Osteocyte (in vitro differentiated cells): Measurements from ENCODE around the gene ITPKB. TPM values are rescaled to one million over a fixed set of nuclear protein-coding genes. Genes with fewer than 3 reads are reported as not detected.

Source experiments
- DNase-seq: peaks from one replicate; pipeline ENCODE4 v3.0.0; 2021; ENCODE audit warnings: mixed read lengths; ENCODE audit not compliant: unreplicated experiment; ENCODE audit errors: extremely low spot score
- H3K27ac Mint-ChIP-seq: one replicate; pipeline ENCODE4 v1.8.0; 2021; ENCODE audit warnings: mild to moderate bottlenecking, mixed read lengths; ENCODE audit not compliant: unreplicated experiment
- H3K27me3 Mint-ChIP-seq: one replicate; pipeline ENCODE4 v1.8.0; 2021; ENCODE audit warnings: mixed read lengths; ENCODE audit not compliant: unreplicated experiment
- H3K36me3 Mint-ChIP-seq: one replicate; pipeline ENCODE4 v1.8.0; 2021; ENCODE audit warnings: mixed read lengths; ENCODE audit not compliant: unreplicated experiment
- H3K4me1 Mint-ChIP-seq: one replicate; pipeline ENCODE4 v1.8.0; 2021; ENCODE audit warnings: mixed read lengths; ENCODE audit not compliant: unreplicated experiment
- H3K4me3 Mint-ChIP-seq: one replicate; pipeline ENCODE4 v1.8.0; 2021; ENCODE audit warnings: mild to moderate bottlenecking, moderate library complexity, mixed read lengths; ENCODE audit not compliant: unreplicated experiment
- H3K9me3 Mint-ChIP-seq: one replicate; pipeline ENCODE4 v1.8.0; 2021; ENCODE audit warnings: mixed read lengths; ENCODE audit not compliant: unreplicated experiment
- total RNA-seq: library from RNA; stranded (reverse); gene quantifications from 2 replicates; pipeline ENCODE4 v1.2.1, GENCODE V29; 2021
- TF ChIP-seq, protein P1 (sequence below): fragments of 200-600 bp; sonication (generic); IDR thresholded peaks from 2 replicates; pipeline ENCODE4 v1.5.0; 2021; ENCODE audit warnings: antibody characterized with exemption, mild to moderate bottlenecking, moderate library complexity

ITPKB gene
- total RNA-seq, 1 donor from 2014 or later = 28.3 TPM

DNA sequence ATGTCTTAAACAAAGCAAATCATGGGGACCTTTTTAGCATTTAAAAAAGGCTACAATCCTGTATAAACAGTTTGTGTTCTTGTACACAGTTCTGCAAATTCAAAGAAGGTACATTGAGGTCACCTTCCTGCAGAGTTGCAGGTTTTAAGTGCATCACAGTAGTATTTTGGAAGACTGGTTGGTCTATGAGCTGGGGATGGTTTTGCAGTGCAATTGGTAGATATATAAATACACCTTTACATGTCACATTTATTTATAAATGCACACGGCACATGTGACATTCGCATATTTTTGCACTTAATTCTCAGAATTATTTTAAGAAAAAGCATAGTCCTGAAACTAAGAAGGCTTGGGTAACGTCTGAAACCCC lies 599 bp upstream of the ITPKB start:
- TF ChIP-seq, protein P1, sequence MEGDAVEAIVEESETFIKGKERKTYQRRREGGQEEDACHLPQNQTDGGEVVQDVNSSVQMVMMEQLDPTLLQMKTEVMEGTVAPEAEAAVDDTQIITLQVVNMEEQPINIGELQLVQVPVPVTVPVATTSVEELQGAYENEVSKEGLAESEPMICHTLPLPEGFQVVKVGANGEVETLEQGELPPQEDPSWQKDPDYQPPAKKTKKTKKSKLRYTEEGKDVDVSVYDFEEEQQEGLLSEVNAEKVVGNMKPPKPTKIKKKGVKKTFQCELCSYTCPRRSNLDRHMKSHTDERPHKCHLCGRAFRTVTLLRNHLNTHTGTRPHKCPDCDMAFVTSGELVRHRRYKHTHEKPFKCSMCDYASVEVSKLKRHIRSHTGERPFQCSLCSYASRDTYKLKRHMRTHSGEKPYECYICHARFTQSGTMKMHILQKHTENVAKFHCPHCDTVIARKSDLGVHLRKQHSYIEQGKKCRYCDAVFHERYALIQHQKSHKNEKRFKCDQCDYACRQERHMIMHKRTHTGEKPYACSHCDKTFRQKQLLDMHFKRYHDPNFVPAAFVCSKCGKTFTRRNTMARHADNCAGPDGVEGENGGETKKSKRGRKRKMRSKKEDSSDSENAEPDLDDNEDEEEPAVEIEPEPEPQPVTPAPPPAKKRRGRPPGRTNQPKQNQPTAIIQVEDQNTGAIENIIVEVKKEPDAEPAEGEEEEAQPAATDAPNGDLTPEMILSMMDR = no peak
- no peaks in the 10 kb centered on the region for H3K27me3 Mint-ChIP-seq
- H3K9me3 Mint-ChIP-seq = no peaks in the 10 kb centered on the region
- H3K36me3 Mint-ChIP-seq = peaks cover 7% of the 10 kb centered on the region
- peak overlapping the region; percentile 84 for H3K27ac Mint-ChIP-seq
- peak overlapping the region; percentile 93 for H3K4me3 Mint-ChIP-seq
- DNase-seq = no peak
- peaks cover 22% of the 10 kb centered on the region for H3K4me1 Mint-ChIP-seq

GRCh38 chr1:226738421-226738994 lies 574 bp downstream of the ITPKB start:
- H3K4me1 Mint-ChIP-seq = peaks cover 32% of the 10 kb centered on the region
- peak overlapping the region; percentile 84 for H3K27ac Mint-ChIP-seq

GRCh38 chr1:226737819-226738420 lies 1.2 kb downstream of the ITPKB start:
- Mint-ChIP-seq H3K27me3 (no peaks in the 10 kb centered on the region), H3K36me3 (peaks cover 14% of the 10 kb centered on the region), H3K4me3 (peak overlapping the region; percentile 93), H3K4me1 (peaks cover 36% of the 10 kb centered on the region), H3K27ac (peak overlapping the region; percentile 41), H3K9me3 (no peaks in the 10 kb centered on the region)
- DNase-seq = no peak
- TF ChIP-seq, protein P1 = no peak

More at GRCh38 chr1:226738421-226738994, 574 bp downstream of the ITPKB start:
- DNase-seq = no peak
- Mint-ChIP-seq H3K27me3 (no peaks in the 10 kb centered on the region), H3K4me3 (peak overlapping the region; percentile 93), H3K9me3 (no peaks in the 10 kb centered on the region), H3K36me3 (peaks cover 12% of the 10 kb centered on the region)
- TF ChIP-seq, protein P1 = no peak

DNA sequence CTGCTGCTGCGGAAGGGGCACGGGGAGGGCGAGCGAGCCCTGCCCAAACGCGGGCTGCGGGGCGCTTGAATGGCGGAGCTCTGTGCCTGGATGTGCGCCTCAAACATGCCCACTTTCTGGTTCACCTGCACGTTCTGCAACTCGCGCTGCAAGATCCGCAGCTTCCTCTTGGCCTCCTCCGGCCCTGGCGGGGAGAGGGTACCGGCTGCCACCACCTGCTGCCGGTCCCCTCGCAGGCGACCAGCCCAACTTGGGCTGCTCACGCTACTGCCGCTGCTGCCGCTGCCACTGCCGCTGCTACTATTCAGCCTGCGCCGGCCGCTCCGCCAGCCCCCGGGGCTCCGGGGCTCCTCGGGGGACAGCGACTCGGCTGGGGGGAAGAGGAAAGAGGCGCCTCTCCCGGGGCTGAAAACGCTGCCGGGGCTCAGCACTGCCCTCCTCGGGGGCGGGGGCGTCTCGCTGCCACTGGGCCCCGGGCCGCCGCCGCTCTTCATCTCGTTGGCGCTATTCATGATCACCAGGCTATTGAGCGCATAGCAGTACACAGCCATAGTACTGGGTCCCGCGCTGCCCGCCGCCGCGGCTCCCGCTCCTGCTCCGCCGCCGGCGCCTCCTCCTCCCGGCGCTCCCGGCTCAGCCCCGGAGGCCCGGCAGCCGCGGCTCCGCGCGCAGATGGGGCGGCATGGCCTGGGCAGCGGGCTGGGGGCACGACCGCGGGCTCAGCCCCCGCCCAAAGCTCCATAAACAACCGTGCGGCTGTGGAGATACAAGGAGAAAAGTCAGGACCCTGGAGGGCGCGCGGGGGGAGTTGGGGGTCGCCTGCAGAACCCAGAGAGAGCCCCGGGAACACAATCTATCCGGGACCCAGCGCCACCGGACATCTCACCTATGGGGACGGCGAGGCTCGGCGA lies 1.9 kb downstream of the ITPKB start:
- no peak for DNase-seq
- no peaks in the 10 kb centered on the region for H3K9me3 Mint-ChIP-seq
- H3K36me3 Mint-ChIP-seq = peaks cover 17% of the 10 kb centered on the region
- peak overlapping the region; percentile 93 for H3K4me3 Mint-ChIP-seq
- no peak overlapping the region for H3K27ac Mint-ChIP-seq
- TF ChIP-seq, protein P1 = no peak
- H3K27me3 Mint-ChIP-seq = no peaks in the 10 kb centered on the region
- peaks cover 39% of the 10 kb centered on the region for H3K4me1 Mint-ChIP-seq
